CD4-positive, alpha-beta T cell (primary cell): ENCODE data around the gene SRPX2. TPM values are rescaled to one million over a fixed set of nuclear protein-coding genes. Genes with fewer than 3 reads are reported as not detected.

ENCODE experiments used
- ATAC-seq: fragments of 200-7000 bp; cut with Tn5 transposase; one replicate; pipeline ENCODE4 v1.10.0; 2022; ENCODE audit warnings: mild to moderate bottlenecking; ENCODE audit not compliant: poor library complexity
- CTCF ChIA-PET: fragments of 350-600 bp; sonication (Branson Sonifier 250); formaldehyde crosslinking; loops from one replicate; lab custom pipeline; 2021; ENCODE audit warnings: antibody characterized with exemption, inconsistent platforms; lab: Charles Lee
- POLR2A ChIA-PET: fragments of 350-600 bp; sonication (Branson Sonifier 250); formaldehyde crosslinking; loops from one replicate; lab custom pipeline; 2021; ENCODE audit warnings: antibody characterized with exemption, inconsistent platforms; lab: Charles Lee
- DNase-seq, 14 experiments: peaks; one replicate each; pipeline ENCODE4 v3.0.0-alpha.2; 2013 to 2020; ENCODE audit warnings: mixed read lengths in 2 of 14
- H3K27ac ChIP-seq, 2 donors: one replicate each; pipeline versions ENCODE4 v1.5.1 to v1.7.0; 2013; ENCODE audit warnings: low read length in 2 of 2, low read depth in 1 of 2, mild to moderate bottlenecking in 1 of 2
- H3K27me3 ChIP-seq, 2 experiments: 1 replicate in 1 of 2; 2 replicates in 1 of 2; pipeline versions ENCODE4 v1.6.1 to v1.7.0; 2013; ENCODE audit warnings: low read length in 2 of 2, control low read depth in 1 of 2, mild to moderate bottlenecking in 1 of 2, moderate library complexity in 1 of 2; ENCODE audit not compliant: insufficient read depth in 2 of 2, control insufficient read depth in 1 of 2
- H3K36me3 ChIP-seq: one replicate; pipeline ENCODE4 v1.6.1; 2013; ENCODE audit warnings: low read length, control low read depth; ENCODE audit not compliant: insufficient read depth
- H3K4me1 ChIP-seq: one replicate; pipeline ENCODE4 v1.6.1; 2013; ENCODE audit warnings: low read length, control low read depth; ENCODE audit not compliant: insufficient read depth
- H3K4me3 ChIP-seq: one replicate; pipeline ENCODE4 v1.5.1; 2013; ENCODE audit warnings: mild to moderate bottlenecking, low read length, moderate library complexity
- H3K9me3 ChIP-seq, 2 experiments: 1 replicate in 1 of 2; 2 replicates in 1 of 2; pipeline versions ENCODE4 v1.6.1 to v1.7.0; 2013; ENCODE audit warnings: low read length in 2 of 2, mild to moderate bottlenecking in 2 of 2, control low read depth in 1 of 2, moderate library complexity in 1 of 2; ENCODE audit not compliant: control insufficient read depth in 1 of 2, insufficient read depth in 1 of 2
- H3K27ac Mint-ChIP-seq: one replicate; pipeline ENCODE4 v1.8.0; 2020; ENCODE audit warnings: mixed read lengths
- H3K27me3 Mint-ChIP-seq: one replicate; pipeline ENCODE4 v1.8.0; 2021; ENCODE audit warnings: mixed read lengths
- H3K36me3 Mint-ChIP-seq: one replicate; pipeline ENCODE4 v1.8.0; 2021; ENCODE audit warnings: low read depth, mixed read lengths
- H3K4me1 Mint-ChIP-seq: one replicate; pipeline ENCODE4 v1.8.0; 2021; ENCODE audit warnings: low read depth, mixed read lengths
- H3K4me3 Mint-ChIP-seq: one replicate; pipeline ENCODE4 v1.8.0; 2020; ENCODE audit warnings: mild to moderate bottlenecking, mixed read lengths
- H3K9me3 Mint-ChIP-seq: one replicate; pipeline ENCODE4 v1.8.0; 2020; ENCODE audit warnings: mixed read lengths
- CTCF ChIP-seq: fragments of 200-600 bp; IDR thresholded peaks from one replicate; pipeline ENCODE4 v1.8.0; 2022; ENCODE audit warnings: antibody characterized with exemption, mild to moderate bottlenecking
- intact Hi-C, 2 experiments: fragments of 100-400 bp; cut with DNase I in 1 of 2; cut with micrococcal nuclease in 1 of 2; formaldehyde crosslinking; loops; one replicate each; pipeline versions ENCODE4 v1.15.1 to v1.9.0; 2023 to 2025; cut with DNase I, micrococcal nuclease
- total RNA-seq, 174 experiments: library from RNA in 2 of 174; stranded (reverse) in 2 of 174; gene quantifications; one replicate each; pipeline ENCODE4 v1.2.3 and lab custom pipeline; 2021 to 2026

SRPX2 gene
- total RNA-seq, 2 experiments from 2014 or later: not detected

DNA sequence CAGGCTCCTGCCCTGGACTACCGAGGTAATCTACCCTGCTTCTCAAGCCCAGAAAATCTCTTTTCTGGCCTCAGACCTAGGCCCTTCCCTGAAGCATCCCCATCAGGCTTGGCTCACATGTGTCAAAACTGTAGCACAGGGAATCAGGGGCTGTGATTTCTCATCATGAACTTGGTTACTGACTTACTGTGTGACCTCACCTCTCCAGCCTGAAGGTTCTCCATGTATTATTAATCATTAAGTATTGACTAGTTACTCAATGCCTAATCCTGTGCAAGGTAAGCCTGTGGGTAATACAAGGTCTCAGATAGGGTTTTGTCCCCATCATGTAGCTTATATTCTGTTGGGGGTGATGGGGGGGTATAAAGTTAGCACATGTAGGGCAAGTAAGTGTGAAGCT lies 6.8 kb downstream of the SRPX2 start:
- Mint-ChIP-seq H3K36me3 (no peaks in the 10 kb centered on the region), H3K27ac (no peak overlapping the region), H3K4me3 (no peak overlapping the region), H3K9me3 (no peaks in the 10 kb centered on the region), H3K4me1 (no peaks in the 10 kb centered on the region), H3K27me3 (no peaks in the 10 kb centered on the region)
- intact Hi-C loops: no loop called here
- Histone ChIP-seq H3K4me1 (no peaks in the 10 kb centered on the region), H3K27ac (no peak overlapping the region), H3K27me3 (no peaks in the 10 kb centered on the region), H3K9me3 (no peaks in the 10 kb centered on the region), H3K4me3 (no peak overlapping the region), H3K36me3 (no peaks in the 10 kb centered on the region)
- ATAC-seq (no peak), DNase-seq (no peak)
- CTCF ChIA-PET: no interaction called here
- POLR2A ChIA-PET: no interaction called here
- no peak for TF ChIP-seq CTCF

GRCh38 chrX:100652266-100652665 lies 8.3 kb downstream of the SRPX2 start:
- H3K9me3 ChIP-seq: no peaks in the 10 kb centered on the region
- no peak overlapping the region for H3K4me3 ChIP-seq
- ChIA-PET POLR2A (no interaction called here), CTCF (no interaction called here)
- H3K36me3 ChIP-seq: no peaks in the 10 kb centered on the region
- no peaks in the 10 kb centered on the region for H3K4me1 ChIP-seq
- Mint-ChIP-seq H3K27ac (no peak overlapping the region), H3K27me3 (no peaks in the 10 kb centered on the region), H3K9me3 (no peaks in the 10 kb centered on the region), H3K4me3 (no peak overlapping the region), H3K36me3 (no peaks in the 10 kb centered on the region), H3K4me1 (no peaks in the 10 kb centered on the region)
- ATAC-seq (no peak), DNase-seq (no peak)
- no peaks in the 10 kb centered on the region for H3K27me3 ChIP-seq
- intact Hi-C loops: no loop called here
- no peak for TF ChIP-seq CTCF
- H3K27ac ChIP-seq: no peak overlapping the region

DNA sequence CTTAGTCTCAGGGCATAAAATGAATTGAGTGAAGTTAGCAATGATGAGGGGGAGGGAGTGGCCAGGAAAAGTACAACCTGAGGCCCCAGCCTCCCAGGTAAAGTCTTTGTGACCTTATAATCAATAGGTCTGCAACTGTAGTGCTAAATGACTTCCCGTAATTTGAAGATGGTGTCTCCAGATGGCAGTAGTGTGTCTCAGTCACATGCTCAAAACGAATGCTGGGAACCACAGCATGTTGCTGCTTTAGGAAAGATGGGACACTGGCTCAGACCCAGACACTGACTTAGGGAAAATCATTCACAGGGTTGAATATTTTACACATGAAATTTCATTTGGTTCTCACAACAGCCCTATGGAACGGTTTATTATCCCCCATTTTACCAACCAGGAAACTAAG lies 10.3 kb downstream of the SRPX2 start:
- ATAC-seq (no peak), DNase-seq (no peak)
- H3K9me3 ChIP-seq: no peaks in the 10 kb centered on the region
- no peak overlapping the region for H3K4me3 ChIP-seq
- intact Hi-C loops: no loop called here
- Mint-ChIP-seq H3K4me3 (no peak overlapping the region), H3K27ac (no peak overlapping the region), H3K9me3 (no peaks in the 10 kb centered on the region), H3K27me3 (peaks cover 3% of the 10 kb centered on the region), H3K4me1 (no peaks in the 10 kb centered on the region), H3K36me3 (no peaks in the 10 kb centered on the region)
- H3K4me1 ChIP-seq: no peaks in the 10 kb centered on the region
- peaks cover 0 to 3% of the 10 kb centered on the region in 2 experiments for H3K27me3 ChIP-seq
- ChIA-PET POLR2A (no interaction called here), CTCF (no interaction called here)
- H3K27ac ChIP-seq: no peak overlapping the region
- H3K36me3 ChIP-seq: no peaks in the 10 kb centered on the region
- no peak for TF ChIP-seq CTCF
